Medulla oblongata (tissue), 1 donor: ENCODE measurements around the gene RPS10.
"Not testable (repeated sequence)": the region's sequence is repeated elsewhere in the genome, so short reads cannot be mapped to it uniquely, and the experiment has no call there.

Source experiments
- DNase-seq: peaks from one replicate; pipeline ENCODE4 v3.0.0-alpha.2; 2015; ENCODE audit errors: extremely low spot score

Gene RPS10

GRCh38 chr6:34392497-34393190 is 33.2 kb downstream of the RPS10 start, which contains the start of gene NUDT3:
Gene NUDT3, minus strand, starts transcription at chr6:34392669. Its CDS starts 307 bp downstream, at chr6:34392362.
- peak; percentile 97 for DNase-seq

GRCh38 chr6:34391786-34392496 is 33.9 kb downstream of the RPS10 start:
- peak; percentile 45 for DNase-seq

GRCh38 chr6:34391473-34391785 is 34.4 kb downstream of the RPS10 start:
- DNase-seq = no peak

GRCh38 chr6:34390531-34391472 is 35.1 kb downstream of the RPS10 start:
- peak; percentile 71 for DNase-seq

GRCh38 chr6:34389034-34389433 is 36.8 kb downstream of the RPS10 start:
- no peak for DNase-seq

- DNase-seq = no peak
Measured at GRCh38 chr6:34388421-34388820, 37.4 kb downstream of the RPS10 start.

- no peak for DNase-seq
Measured at GRCh38 chr6:34386316-34387137, 39.3 kb downstream of the RPS10 start.

- no peak for DNase-seq
Measured at GRCh38 chr6:34385793-34386195, 40.1 kb downstream of the RPS10 start.

GRCh38 chr6:34384321-34385153 is 41.3 kb downstream of the RPS10 start:
- DNase-seq = no peak

- DNase-seq = no peak
Measured at GRCh38 chr6:34383656-34384320, 42.1 kb downstream of the RPS10 start.

- no peak for DNase-seq
Measured at GRCh38 chr6:34383161-34383631, 42.7 kb downstream of the RPS10 start.

GRCh38 chr6:34381081-34381480 is 44.8 kb downstream of the RPS10 start:
- no peak for DNase-seq

- DNase-seq = no peak
Measured at GRCh38 chr6:34378470-34378869, 47.4 kb downstream of the RPS10 start.

GRCh38 chr6:34377984-34378383 is 47.9 kb downstream of the RPS10 start:
- no peak for DNase-seq

GRCh38 chr6:34377571-34377970 is 48.3 kb downstream of the RPS10 start:
- not testable (repeated sequence) for DNase-seq

- DNase-seq = no peak
Measured at GRCh38 chr6:34375833-34376232, 50.0 kb downstream of the RPS10 start.

- peak; percentile 13 for DNase-seq
Measured at GRCh38 chr6:34374508-34374907, 51.4 kb downstream of the RPS10 start.

GRCh38 chr6:34374069-34374468 is 51.8 kb downstream of the RPS10 start:
- DNase-seq = peak; percentile 64

- DNase-seq = no peak
Measured at GRCh38 chr6:34373511-34373910, 52.4 kb downstream of the RPS10 start.

- DNase-seq = not testable (repeated sequence)
Measured at GRCh38 chr6:34371865-34372264, 54.0 kb downstream of the RPS10 start.
